Thymus (tissue), 11 donors: ENCODE results near the gene SST. TPM values are rescaled to one million over a fixed set of nuclear protein-coding genes. Genes with fewer than 3 reads are reported as not detected.

ENCODE experiments used
- DNase-seq, 9 donors: peaks; one replicate each; pipeline ENCODE4 v3.0.0-alpha.2; 2013; ENCODE audit warnings: low spot score in 9 of 9, low read depth in 6 of 9, missing footprints in 1 of 9
- H3K27ac ChIP-seq, 2 donors: one replicate each; pipeline ENCODE4 v1.5.1; 2013; ENCODE audit warnings: control low read depth in 1 of 2, low read depth in 1 of 2, low read length in 1 of 2, mild to moderate bottlenecking in 1 of 2, moderate library complexity in 1 of 2
- H3K27me3 ChIP-seq, 2 donors: one replicate each; pipeline ENCODE4 v1.5.1; 2013; ENCODE audit warnings: low read length in 1 of 2; ENCODE audit not compliant: control insufficient read depth in 2 of 2, insufficient read depth in 1 of 2
- H3K36me3 ChIP-seq, 2 donors: one replicate each; pipeline ENCODE4 v1.5.1; 2013; ENCODE audit warnings: low read length in 1 of 2, mild to moderate bottlenecking in 1 of 2, moderate library complexity in 1 of 2; ENCODE audit not compliant: control insufficient read depth in 2 of 2, insufficient read depth in 2 of 2
- H3K4me1 ChIP-seq, 2 donors: one replicate each; pipeline ENCODE4 v1.5.1; 2013; ENCODE audit warnings: low read length in 2 of 2; ENCODE audit not compliant: control insufficient read depth in 2 of 2, insufficient read depth in 2 of 2
- H3K4me3 ChIP-seq, 2 donors: one replicate each; pipeline ENCODE4 v1.5.1; 2013; ENCODE audit warnings: low read length in 2 of 2, control low read depth in 1 of 2, mild to moderate bottlenecking in 1 of 2
- H3K9me3 ChIP-seq, 2 donors: one replicate each; pipeline ENCODE4 v1.5.1; 2013; ENCODE audit warnings: low read length in 1 of 2, mild to moderate bottlenecking in 1 of 2; ENCODE audit not compliant: control insufficient read depth in 2 of 2, insufficient read depth in 1 of 2
- WGBS: extraction: QIAGEN DNeasy Blood & Tissue Kit; methylation state at CpG from one replicate; pipeline ENCODE4 v1.1.7; 2013; 5-methylcytosine and 5-hydroxymethylcytosine counted together
- polyA plus RNA-seq: library from polyadenylated mRNA; stranded (reverse); fragments of 200-250 nt; gene quantifications from one replicate; pipeline ENCODE4 v1.2.3, GENCODE V29; 2013
- total RNA-seq: library from RNA; stranded (reverse); fragments of 120-200 nt; gene quantifications from one replicate; pipeline ENCODE4 v1.2.4, GENCODE V29; 2013
- donor health status: healthy.

The SST gene
- total and polyA plus RNA-seq, 2 donors: 1.3 to 24.1 TPM

GRCh38 chr3:187626581-187626980, 43.6 kb downstream of the SST start:
- WGBS: 92% methylated on average over 2 of the region's 2 CpGs
- DNase-seq: no peak
- H3K27me3 ChIP-seq: peaks cover 0 to 4% of the 10 kb centered on the region in 2 donors
- H3K9me3 ChIP-seq: no peaks in the 10 kb centered on the region
- H3K4me3 ChIP-seq: no peak overlapping the region
- H3K4me1 ChIP-seq: no peaks in the 10 kb centered on the region
- H3K36me3 ChIP-seq: no peaks in the 10 kb centered on the region
- no peak overlapping the region for H3K27ac ChIP-seq

DNA sequence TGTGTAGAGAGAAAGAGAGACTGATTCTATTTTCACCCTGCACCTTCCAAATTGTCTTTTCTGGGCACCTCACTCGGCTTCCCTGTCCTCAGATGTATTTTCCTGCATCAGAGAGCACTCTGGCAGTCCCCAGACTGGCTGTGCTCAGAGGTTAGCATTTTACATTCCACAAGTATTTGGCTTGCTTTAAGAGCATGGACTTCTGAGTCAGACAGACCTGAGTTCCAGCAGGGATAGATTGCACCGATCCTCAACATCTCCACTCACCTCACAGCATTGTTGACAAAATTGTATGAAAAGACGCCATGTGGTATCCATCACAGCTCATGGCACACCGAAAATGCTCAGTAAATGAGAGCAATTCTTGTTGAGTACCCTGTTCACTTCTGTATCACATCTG, 45.6 kb downstream of the SST start:
- H3K36me3 ChIP-seq: no peaks in the 10 kb centered on the region
- 90% methylated on average over 4 of the region's 4 CpGs for WGBS
- H3K27ac ChIP-seq: no peak overlapping the region
- no peak overlapping the region for H3K4me3 ChIP-seq
- DNase-seq: no peak
- no peaks in the 10 kb centered on the region for H3K4me1 ChIP-seq
- H3K27me3 ChIP-seq: peaks cover 0 to 4% of the 10 kb centered on the region in 2 donors
- no peaks in the 10 kb centered on the region for H3K9me3 ChIP-seq

DNA sequence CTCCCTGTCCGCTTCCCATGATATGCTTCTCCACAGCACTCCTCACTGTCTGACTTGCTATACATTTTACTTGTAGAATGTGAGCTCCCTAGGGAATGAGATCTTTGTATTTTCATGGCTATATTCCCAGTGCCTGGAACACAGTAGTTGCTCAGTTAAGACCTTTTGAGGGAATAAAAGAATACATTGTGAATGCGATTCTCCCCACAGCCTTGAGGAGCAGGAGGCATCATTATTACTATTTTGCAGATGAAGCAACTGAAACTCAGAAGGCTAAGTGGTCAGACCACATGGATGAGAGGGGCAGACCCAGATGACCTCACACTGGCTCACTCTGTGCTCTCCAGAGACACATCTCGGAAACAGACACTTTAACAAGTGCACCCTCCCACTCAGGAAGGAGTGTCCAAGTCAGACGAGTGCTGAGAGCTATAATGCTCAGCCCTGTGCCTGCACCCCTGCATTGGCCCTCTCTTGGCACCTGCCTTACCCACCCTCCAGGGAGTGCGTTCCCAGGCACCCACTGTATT, 46.8 kb downstream of the SST start:
- 75% methylated on average over 5 of the region's 5 CpGs for WGBS
- no peaks in the 10 kb centered on the region for H3K4me1 ChIP-seq

GRCh38 chr3:187621881-187622280, 48.3 kb downstream of the SST start:
- 89% methylated on average over 2 of the region's 2 CpGs for WGBS
- no peaks in the 10 kb centered on the region for H3K4me1 ChIP-seq

More for the DNA sequence above, 46.8 kb downstream of the SST start:
- DNase-seq: no peak
- Histone ChIP-seq H3K9me3 (no peaks in the 10 kb centered on the region), H3K36me3 (no peaks in the 10 kb centered on the region), H3K4me3 (no peak overlapping the region), H3K27me3 (peaks cover 0 to 4% of the 10 kb centered on the region in 2 donors), H3K27ac (no peak overlapping the region)

GRCh38 chr3:187619461-187619860, 50.7 kb downstream of the SST start:
- DNase-seq: no peak
- Histone ChIP-seq H3K9me3 (no peaks in the 10 kb centered on the region), H3K27me3 (peaks cover 0 to 4% of the 10 kb centered on the region in 2 donors), H3K4me1 (no peaks in the 10 kb centered on the region), H3K36me3 (no peaks in the 10 kb centered on the region), H3K4me3 (no peak overlapping the region), H3K27ac (no peak overlapping the region)
- 72% methylated on average over 2 of the region's 2 CpGs for WGBS

More at GRCh38 chr3:187621881-187622280, 48.3 kb downstream of the SST start:
- no peaks in the 10 kb centered on the region for H3K9me3 ChIP-seq
- DNase-seq: no peak
- H3K27me3 ChIP-seq: peaks cover 0 to 4% of the 10 kb centered on the region in 2 donors
- no peaks in the 10 kb centered on the region for H3K36me3 ChIP-seq
- no peak overlapping the region for H3K27ac ChIP-seq
- H3K4me3 ChIP-seq: no peak overlapping the region

Other genes starting within 250 kb of the SST start
- gene RTP2, start 32.2 kb upstream of the SST start, total RNA-seq: not detected
- 0.02 TPM for gene RTP2, start 32.2 kb upstream of the SST start, polyA plus RNA-seq
- gene BCL6, start 75.1 kb upstream of the SST start, total RNA-seq: 26.8 TPM
- 56.2 TPM for gene BCL6, start 75.1 kb upstream of the SST start, polyA plus RNA-seq